Measurements from ENCODE around the gene PNISR. TPM values are rescaled to one million over a fixed set of nuclear protein-coding genes. Genes with fewer than 3 reads are reported as not detected.

The PNISR gene
- total RNA-seq, 1 donor from 2014 or later, result 151 TPM

GRCh38 chr6:99416892-99417767 is 8.0 kb downstream of the PNISR start:
- Mint-ChIP-seq H3K4me3 (no peak overlapping the region), H3K4me1 (ENCODE audit: unreplicated experiment) (peaks cover 16% of the 10 kb centered on the region), H3K9me3 (no peaks in the 10 kb centered on the region), H3K27me3 (no peaks in the 10 kb centered on the region), H3K27ac (no peak overlapping the region), H3K36me3 (peaks cover 9% of the 10 kb centered on the region)
- TF ChIP-seq CTCF (conservative IDR thresholded peaks at IDR 0.05), result no peak
- DNase-seq (ENCODE audit: extremely low spot score, unreplicated experiment), result no peak

- Mint-ChIP-seq H3K27ac (no peak overlapping the region), H3K4me3 (no peak overlapping the region), H3K36me3 (peaks cover 9% of the 10 kb centered on the region), H3K27me3 (no peaks in the 10 kb centered on the region), H3K9me3 (no peaks in the 10 kb centered on the region), H3K4me1 (ENCODE audit: unreplicated experiment) (peaks cover 12% of the 10 kb centered on the region)
- no peak for DNase-seq (ENCODE audit: extremely low spot score, unreplicated experiment)
- no peak for TF ChIP-seq CTCF (conservative IDR thresholded peaks at IDR 0.05)
These were observed 8.9 kb downstream of the PNISR start for GRCh38 chr6:99416226-99416625.

- DNase-seq (ENCODE audit: extremely low spot score, unreplicated experiment), result no peak
- Mint-ChIP-seq H3K36me3 (peaks cover 12% of the 10 kb centered on the region), H3K4me3 (no peak overlapping the region), H3K9me3 (no peaks in the 10 kb centered on the region), H3K27me3 (no peaks in the 10 kb centered on the region), H3K27ac (no peak overlapping the region), H3K4me1 (ENCODE audit: unreplicated experiment) (peaks cover 8% of the 10 kb centered on the region)
- no peak for TF ChIP-seq CTCF (conservative IDR thresholded peaks at IDR 0.05)
These were observed 9.7 kb downstream of the PNISR start for GRCh38 chr6:99415446-99415845.

- no peak overlapping the region for H3K4me3 Mint-ChIP-seq
- no peaks in the 10 kb centered on the region for H3K9me3 Mint-ChIP-seq
- no peak for DNase-seq (ENCODE audit: extremely low spot score, unreplicated experiment)
- peaks cover 22% of the 10 kb centered on the region for H3K36me3 Mint-ChIP-seq
- H3K27ac Mint-ChIP-seq, result no peak overlapping the region
- no peaks in the 10 kb centered on the region for H3K27me3 Mint-ChIP-seq
- TF ChIP-seq CTCF (conservative IDR thresholded peaks at IDR 0.05), result no peak
- peaks cover 8% of the 10 kb centered on the region for H3K4me1 Mint-ChIP-seq (ENCODE audit: unreplicated experiment)
These were observed 13.0 kb downstream of the PNISR start for GRCh38 chr6:99412065-99412464.

GRCh38 chr6:99409672-99410071 is 15.4 kb downstream of the PNISR start:
- DNase-seq (ENCODE audit: extremely low spot score, unreplicated experiment), result no peak
- Mint-ChIP-seq H3K4me3 (no peak overlapping the region), H3K4me1 (ENCODE audit: unreplicated experiment) (peaks cover 3% of the 10 kb centered on the region), H3K27me3 (no peaks in the 10 kb centered on the region), H3K9me3 (no peaks in the 10 kb centered on the region), H3K36me3 (peaks cover 29% of the 10 kb centered on the region), H3K27ac (no peak overlapping the region)
- no peak for TF ChIP-seq CTCF (conservative IDR thresholded peaks at IDR 0.05)

Measured in type B pancreatic cell (in vitro differentiated cells).